Activated CD8-positive, alpha-beta memory T cell treated with anti-CD3 and anti-CD28 coated beads for 48 hours (primary cell): ENCODE measurements around the gene HRNR.

ENCODE experiments used
- DNase-seq, 3 experiments: peaks; one replicate each; pipeline ENCODE4 v3.0.0-alpha.2; 2020; ENCODE audit warnings: low read depth in 2 of 3, low spot score in 2 of 3

HRNR gene

DNA sequence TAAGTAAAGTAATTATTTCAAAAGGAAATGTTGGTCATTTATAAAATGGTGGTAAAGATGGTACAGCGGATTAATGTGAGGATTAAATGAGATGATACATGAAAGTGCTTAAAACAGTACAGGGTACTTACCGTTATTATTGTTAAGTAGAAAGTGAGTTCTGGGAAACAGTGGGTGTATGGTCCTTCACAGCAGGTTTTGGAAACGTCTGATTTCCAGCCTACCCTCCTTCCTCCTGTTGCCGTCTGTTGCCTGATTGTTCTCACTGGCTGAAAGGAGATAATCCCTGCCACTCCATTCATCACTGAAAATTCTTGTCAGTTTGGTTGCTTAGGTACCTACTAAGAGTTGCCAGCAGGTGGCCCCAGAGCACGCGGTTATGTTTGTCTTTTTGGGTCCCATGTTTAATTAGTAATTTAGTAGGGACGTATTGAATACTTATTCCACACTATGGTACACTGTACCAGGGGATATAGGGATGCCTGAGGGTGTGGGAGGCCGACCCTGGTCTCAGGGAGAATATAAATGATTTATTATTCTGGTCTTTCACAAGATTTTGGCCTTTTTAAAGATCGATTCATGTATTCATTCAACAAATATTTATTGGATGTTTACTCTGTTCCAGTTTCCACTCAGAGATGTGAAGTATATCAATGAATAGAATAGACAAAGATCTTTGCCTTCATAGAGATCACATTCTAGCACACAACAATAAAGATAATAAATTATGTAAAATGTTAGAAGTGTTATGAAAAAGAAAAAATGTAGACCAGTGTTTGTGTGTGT, 34.1 kb downstream of the HRNR start:
- peak; percentile 24 to 37 (median 31) for DNase-seq

- DNase-seq: peak; percentile 46 to 74 (median 58)
Measured at GRCh38 chr1:152188673-152189591, 35.1 kb downstream of the HRNR start.

DNA sequence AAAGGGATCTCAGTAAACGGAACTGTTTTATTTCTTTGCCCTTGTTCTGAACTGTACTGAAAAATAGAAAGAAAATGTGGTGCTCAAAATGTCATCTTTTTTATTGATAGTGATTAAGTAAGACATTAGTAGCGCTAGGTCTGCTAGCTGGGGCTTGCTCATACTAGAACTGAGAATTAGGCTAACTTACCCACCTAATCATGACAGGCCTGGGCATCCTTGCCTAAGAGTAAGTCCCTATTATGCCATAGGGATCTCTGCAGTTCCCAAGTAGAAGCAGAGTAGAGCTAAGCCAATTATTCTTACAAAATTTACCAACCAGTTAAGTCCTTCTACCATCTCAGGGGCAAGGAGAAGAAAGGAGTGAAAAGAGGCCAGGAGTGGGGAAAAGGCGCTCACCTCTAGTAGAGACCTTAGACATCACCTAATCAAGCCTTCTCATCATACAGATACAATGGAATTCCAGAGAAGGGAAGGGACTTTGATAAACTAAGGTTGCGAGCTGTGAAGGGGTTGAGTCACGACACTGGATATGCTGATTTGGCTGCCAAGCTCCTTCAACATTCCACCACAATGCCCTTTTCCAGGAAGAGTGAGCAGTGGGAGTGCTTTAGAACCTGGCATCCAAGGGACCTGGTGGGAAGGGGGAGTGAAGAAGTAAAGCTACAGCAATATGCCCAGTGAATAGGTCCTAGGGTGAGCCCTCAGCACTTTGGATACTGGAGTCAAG, 37.3 kb downstream of the HRNR start:
- DNase-seq: no peak

- DNase-seq: no peak
Measured at GRCh38 chr1:152185544-152186391, 38.2 kb downstream of the HRNR start.

- no peak for DNase-seq
Measured at GRCh38 chr1:152182944-152183361, 41.0 kb downstream of the HRNR start.

DNA sequence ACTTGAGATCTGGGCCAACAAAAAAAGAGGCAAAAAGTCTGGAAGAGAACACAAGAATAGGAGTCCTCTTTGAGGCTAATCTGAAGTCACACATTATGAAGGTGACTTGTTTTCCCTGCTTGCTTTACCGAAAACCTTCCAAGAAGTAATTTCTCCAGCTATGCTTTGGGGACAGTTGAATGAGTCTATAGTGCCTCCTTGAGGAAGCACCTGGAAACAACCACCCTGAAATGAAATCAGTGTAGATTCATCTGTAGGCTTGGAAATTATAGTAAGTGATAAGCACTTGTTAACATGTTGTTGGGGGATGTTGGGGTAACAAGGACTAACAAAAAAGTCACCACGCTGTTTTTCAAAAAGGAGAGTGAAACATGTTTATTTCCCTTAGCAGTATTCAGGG, 41.6 kb downstream of the HRNR start:
- DNase-seq: no peak

DNA sequence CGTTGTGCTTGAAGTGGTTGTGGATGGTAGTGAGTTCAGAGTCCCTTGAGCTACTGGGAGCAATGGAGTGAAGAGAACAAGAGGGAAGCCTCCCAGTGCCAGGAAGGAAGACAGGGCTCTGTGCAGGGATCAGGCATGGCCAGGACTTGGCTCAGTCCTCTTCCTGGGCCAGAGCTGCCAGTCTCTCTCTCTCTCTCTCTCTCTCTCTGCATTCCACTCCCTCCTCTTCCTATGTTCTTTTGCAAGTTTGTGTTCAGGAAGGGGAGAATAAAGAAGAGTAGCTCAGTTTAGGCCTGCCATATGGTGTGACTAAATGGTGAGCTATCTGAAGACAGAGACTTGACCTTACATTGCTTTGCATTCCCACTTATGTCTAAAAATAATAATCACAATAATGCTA, 44.4 kb downstream of the HRNR start:
- no peak for DNase-seq

- no peak for DNase-seq
Measured at GRCh38 chr1:152170287-152170905, 53.6 kb downstream of the HRNR start.

DNA sequence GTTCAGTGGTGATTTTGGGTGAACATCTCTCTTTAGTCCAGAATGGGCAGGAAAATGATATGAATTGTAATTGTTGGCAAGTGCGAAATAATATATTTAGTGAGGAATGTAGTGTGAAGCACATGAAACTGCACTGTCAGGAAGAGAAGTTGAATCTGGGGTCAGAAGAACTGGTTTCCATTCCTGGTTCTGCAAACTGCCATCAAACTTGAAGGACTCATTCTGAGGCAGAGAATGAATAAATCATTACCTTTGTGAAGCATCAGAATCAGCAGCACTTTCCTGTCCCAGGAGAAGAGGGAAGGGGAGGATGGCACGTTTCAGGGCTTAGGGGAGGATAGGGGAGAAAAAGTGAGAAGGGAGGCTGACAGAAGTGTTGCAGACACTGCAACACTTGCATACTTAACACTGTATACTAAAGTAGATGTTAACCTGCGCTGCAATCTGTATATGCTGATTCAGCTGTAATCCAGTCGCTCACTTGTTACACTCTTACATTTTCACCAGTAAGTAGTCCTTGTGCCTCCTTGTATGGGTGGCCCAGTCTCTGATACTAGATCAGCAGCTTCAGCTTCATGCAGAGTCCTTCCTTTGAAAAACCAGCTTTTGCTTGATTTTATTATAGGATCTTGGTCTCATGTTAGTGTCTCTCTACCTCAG, 54.5 kb downstream of the HRNR start:
- DNase-seq: no peak

DNA sequence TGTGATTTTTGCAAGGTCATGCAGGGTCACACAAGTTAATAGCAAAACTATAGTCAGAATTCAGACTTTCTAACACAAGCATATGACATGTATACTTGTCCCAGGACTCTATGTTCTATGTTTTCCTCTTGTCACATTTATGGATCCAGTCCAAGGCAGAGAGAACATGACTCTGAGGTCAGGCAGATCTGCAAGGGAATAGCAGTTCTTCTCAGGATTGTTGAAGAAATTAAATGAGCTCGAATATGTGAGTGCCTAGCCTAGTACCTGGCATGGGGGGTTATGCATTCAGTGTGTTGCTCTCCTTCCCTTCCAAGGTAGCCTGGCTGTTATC, 55.5 kb downstream of the HRNR start:
- DNase-seq: no peak

- no peak for DNase-seq
Measured at GRCh38 chr1:152167835-152168534, 56.0 kb downstream of the HRNR start.

- DNase-seq: no peak
Measured at GRCh38 chr1:152166966-152167365, 57.0 kb downstream of the HRNR start.

DNA sequence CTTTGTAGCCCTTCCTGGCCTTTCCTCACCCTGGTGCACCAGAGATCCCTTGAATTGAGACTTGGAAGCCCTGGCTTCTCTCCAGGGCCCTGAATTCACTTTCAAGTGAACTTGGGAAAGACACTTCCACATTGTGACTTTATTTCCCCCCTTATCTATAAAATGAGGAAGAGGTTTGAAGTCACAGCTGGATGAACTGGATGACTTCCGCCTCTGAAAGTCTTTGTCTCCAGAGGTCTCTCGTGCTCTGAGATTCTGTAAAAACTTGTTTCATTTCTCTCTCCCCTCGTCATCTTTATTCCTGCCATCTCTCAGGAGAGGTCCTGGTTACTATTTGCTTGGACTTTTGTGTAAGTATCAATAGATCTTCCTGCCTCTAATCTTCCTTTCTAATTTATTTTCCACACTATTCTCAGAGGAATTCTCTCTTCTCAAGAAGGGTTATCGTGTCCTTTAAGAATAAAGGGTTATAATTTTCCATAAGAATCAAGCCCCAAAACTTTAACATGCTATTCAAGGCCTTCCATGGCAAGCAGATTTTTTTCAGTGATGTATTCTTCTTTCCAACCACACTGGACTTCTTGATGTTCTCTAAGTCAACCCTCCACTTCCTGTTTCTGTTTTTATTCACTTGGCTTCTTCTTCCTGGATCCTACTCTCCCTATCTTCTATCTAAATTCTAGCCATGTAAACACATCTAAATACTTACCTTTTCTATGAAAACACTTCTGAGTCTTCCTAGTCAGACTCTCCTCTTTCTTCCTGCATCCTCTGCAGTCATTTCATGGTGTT, 58.5 kb downstream of the HRNR start:
- no peak for DNase-seq

DNA sequence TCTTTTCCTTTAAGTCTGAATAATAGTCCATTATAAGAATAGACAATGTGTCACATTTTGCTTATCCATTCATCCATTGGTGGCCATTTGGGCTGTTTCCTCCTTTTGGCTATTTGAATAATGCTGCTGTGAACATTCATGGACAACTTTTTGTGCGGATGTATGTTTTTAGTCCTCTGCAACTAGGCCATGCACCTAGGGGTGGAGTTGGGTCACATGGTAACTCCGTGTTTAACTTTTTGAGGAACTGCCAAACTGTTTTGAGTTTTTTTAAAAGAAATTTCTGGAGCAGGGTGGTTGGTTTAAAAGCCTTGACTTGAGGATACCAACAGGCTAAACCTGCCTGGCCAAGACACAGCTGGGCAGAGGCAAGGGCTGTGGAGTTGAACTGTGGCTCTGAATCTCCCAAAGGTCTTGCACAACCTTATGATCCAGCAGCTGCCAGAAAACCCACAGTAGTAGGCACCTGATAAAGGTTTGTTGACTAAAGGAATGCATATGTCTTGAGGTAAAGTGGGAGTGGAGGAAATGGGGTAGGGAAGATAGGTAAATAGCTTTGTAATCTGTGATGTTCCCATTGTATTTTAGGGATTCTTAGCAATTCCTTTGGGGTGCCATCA, 59.4 kb downstream of the HRNR start:
- no peak for DNase-seq

DNA sequence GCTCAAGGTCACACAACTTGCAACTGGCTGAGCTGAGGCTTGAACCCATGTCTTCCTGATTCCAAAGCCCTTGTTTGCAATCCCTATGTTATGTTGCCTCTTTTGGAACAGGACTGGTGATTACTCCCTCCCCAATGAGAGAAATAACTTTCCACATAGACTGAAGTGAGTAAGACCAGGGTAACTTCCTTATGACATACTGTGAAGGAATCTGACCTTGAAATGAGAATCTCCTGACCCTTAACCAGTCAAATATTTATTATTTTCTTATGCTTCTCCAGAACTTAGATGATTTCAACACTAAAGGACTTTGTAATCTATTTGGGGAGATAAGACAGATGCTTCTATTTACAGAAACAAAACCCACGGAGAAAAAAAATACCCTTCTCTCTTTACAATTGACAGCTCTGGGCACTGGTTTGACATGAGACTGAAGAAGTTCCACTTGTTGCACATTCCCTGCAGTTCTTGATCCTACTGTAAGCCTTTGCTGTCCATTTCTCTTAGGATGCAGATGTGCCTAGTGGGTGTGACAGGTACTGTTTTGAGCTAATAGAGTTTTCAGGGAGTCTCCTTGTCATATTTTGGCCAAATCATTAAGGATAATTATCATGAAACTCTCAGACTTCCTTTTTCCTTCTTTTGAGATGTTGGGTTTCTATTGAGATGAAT, 61.1 kb downstream of the HRNR start:
- no peak for DNase-seq
